Measurements from ENCODE around the gene DHRSX.

GRCh38 chrX:2318371-2318770 is 182.4 kb downstream of the DHRSX start:
- TF ChIP-seq, protein P1, sequence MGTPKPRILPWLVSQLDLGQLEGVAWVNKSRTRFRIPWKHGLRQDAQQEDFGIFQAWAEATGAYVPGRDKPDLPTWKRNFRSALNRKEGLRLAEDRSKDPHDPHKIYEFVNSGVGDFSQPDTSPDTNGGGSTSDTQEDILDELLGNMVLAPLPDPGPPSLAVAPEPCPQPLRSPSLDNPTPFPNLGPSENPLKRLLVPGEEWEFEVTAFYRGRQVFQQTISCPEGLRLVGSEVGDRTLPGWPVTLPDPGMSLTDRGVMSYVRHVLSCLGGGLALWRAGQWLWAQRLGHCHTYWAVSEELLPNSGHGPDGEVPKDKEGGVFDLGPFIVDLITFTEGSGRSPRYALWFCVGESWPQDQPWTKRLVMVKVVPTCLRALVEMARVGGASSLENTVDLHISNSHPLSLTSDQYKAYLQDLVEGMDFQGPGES (IDR thresholded peaks at IDR 0.05): no peak
- no peak for TF ChIP-seq POLR2AphosphoS5 (IDR thresholded peaks at IDR 0.05; ENCODE audit: low read length)
- no peak for TF ChIP-seq GABPA (IDR thresholded peaks at IDR 0.05; ENCODE audit: low read depth)
- no peak for TF ChIP-seq CTCF (IDR thresholded peaks at IDR 0.05 in 2 of 3, conservative IDR thresholded peaks at IDR 0.05 in 1 of 3; ENCODE audit: control insufficient read depth in 2 of 3, extremely low read depth in 1 of 3, insufficient read depth in 1 of 3, low read depth in 3 of 3, low read length in 3 of 3)
- TF ChIP-seq, protein P2, sequence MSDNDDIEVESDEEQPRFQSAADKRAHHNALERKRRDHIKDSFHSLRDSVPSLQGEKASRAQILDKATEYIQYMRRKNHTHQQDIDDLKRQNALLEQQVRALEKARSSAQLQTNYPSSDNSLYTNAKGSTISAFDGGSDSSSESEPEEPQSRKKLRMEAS (IDR thresholded peaks at IDR 0.05; ENCODE audit: low read depth, low read length): no peak
- no peak for TF ChIP-seq SIN3A (IDR thresholded peaks at IDR 0.05; ENCODE audit: low read depth, low read length)
- TF ChIP-seq ATF7 (IDR thresholded peaks at IDR 0.05; ENCODE audit: low read depth): no peak
- no peak for TF ChIP-seq BHLHE40 (IDR thresholded peaks at IDR 0.05; ENCODE audit: borderline replicate concordance in 1 of 2, low read depth in 2 of 2, low read length in 1 of 2)
- TF ChIP-seq TCF7 (IDR thresholded peaks at IDR 0.05; ENCODE audit: borderline replicate concordance): no peak
- TF ChIP-seq ZZZ3 (IDR thresholded peaks at IDR 0.05; ENCODE audit: control insufficient read depth, insufficient read length, low read depth): no peak
- TF ChIP-seq BMI1 (IDR thresholded peaks at IDR 0.05; ENCODE audit: borderline replicate concordance): no peak
